ENCODE results near the gene TAS2R46.
"Not testable (repeated sequence)": the region's sequence is repeated elsewhere in the genome, so short reads cannot be mapped to it uniquely, and the experiment has no call there.

Gene TAS2R46

DNA sequence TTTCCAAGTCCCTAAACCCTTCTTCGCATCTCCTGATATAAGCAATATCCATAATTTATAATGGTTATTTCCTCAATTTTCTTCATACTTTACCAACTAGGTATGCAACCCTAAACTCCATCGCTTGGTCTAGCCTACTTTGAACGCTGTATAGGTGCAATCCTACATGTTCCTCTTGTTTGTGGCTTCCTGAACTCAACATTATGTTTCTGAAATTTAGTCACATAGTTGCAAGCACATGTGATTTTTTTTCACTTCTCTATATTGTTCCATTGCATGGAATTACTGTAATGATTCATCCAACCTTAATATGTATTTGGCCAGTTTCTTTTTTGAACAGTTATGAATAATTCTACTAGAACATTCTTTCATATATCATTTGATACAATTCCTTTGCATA, 28.1 kb downstream of the TAS2R46 start:
- DNase-seq = not testable (repeated sequence)

DNA sequence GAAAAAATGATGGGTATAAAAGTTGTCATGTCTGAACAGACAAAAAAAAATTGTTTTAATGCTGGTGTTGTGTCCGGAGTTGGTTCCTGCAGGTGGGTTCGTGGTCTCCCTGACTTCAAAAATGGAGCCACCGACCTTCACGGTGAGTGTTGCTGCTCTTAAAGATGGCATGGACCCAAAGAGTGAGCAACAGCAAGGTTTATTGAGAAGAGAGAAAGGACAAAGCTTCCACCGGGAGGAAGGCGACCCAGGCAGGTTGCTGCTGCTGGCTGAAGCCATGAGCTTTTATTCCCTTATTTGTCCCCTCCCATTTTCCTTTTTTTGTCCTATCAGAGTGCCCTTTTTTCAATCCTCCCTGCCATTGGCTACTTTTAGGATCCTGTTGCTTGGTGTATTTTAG, 30.8 kb downstream of the TAS2R46 start, which contains the start of gene TAS2R31:
Gene TAS2R31 (minus strand): TSS at position 101 of the 400 bp plus-strand sequence. CDS start 72 bp downstream, at position 29.
- no peak for DNase-seq

DNA sequence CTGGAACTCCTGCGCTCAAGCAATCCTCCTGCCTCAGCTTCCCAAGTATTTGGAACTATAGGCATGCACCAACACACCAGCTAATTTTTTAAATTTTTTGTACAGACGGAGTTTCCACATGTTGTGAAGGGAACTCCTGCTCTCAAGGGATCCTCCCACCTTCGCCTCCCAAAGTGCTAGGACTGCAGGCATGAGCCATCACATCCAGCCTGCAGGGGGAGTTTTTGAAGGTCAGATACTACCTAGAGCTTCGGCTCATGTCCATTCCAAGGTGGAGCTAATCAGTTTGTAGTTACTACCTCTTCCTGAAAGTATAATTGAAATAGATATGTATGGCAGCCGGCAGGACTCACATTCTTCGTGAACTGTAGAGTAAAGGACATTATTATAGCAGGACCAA, 36.0 kb downstream of the TAS2R46 start:
- no peak for DNase-seq

DNA sequence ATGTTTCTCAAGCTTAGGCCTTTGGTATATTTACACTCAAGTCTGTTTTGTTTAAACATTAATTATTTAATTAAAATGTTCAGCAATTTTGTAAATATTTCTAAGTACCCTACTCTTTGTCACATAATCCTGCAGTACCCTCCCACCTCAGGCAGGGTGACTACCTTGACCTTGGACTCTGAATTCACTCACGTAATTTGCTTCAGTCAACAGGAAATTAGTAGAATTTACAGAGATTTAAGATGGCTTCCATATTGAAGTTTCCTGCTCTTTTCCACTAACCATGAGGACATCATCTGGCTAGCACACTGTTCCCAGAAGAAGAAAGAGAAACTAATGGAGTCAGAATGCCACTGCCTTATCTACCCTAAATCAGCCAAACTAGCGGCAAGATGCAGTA, 38.7 kb downstream of the TAS2R46 start:
- DNase-seq = no peak

DNA sequence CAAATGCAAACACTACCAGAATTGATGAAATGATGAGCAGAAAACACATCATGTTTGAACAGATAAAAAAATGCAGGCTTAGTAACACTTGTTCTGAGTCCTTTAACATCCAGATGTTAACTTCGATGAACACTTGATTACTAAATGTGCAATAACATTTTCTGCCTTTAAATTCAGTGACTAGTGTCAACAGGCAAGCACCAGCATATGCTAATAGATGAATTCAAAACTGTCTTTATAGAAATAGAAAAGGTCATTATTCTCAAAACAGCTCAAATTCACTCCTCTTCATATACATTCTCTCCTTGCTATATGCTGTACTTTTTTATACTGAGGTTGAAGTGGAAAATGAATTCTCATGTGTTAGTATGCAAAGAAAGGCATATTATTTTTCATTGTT, 39.6 kb downstream of the TAS2R46 start, which contains the start of gene TAS2R19:
Gene TAS2R19 (minus strand): TSS at position 101 of the 400 bp plus-strand sequence. CDS start 49 bp downstream, at position 52.
- no peak for DNase-seq

DNA sequence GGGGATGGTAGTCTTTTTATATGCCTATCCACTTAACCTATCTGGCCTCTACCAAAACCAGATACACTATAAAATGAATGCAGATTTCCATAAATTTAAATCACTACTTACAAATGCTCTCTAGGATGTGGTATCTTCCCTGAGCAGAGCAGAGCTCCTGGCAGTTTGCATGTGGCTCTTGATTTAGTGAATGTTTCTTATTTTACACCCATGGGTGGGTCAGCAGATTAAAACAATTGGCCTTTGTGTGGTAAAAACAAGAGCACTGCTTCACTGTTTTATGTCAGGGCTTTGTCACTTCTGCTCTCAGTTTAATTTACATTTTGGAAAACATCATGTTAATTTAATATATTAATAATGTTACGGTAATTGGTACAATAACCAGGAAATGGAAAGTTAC, 45.2 kb downstream of the TAS2R46 start:
- DNase-seq = no peak

DNA sequence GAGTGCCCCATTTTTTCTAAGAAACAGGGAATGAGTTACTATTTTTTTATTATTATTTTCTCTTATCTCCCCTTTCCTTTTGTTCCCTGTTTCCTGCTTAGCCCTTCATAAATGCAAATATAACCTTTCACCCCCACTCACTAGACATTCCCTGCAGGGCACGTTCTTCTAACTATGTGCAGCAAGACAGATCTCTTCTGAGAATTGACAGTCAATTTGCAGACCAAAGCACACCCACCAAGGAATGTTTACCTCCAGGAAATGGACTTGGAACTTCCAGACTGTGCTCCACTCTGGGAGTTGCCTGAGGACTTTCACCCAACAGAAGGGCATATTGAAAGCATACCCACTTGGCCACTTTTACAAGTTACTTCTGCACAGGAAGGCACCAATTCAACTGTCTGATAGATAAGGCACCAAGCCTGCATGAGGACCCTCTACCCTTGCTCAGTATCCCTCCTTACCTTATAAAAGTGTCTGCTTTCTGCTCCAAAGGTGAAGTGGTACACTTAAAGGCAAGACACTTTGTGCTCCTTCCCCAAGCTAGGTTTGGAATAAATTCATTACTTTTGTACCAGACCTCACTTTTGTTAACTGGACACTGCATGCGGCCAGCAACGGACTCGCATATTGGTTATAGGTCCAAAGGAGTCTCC, 46.2 kb downstream of the TAS2R46 start:
- DNase-seq = no peak

DNA sequence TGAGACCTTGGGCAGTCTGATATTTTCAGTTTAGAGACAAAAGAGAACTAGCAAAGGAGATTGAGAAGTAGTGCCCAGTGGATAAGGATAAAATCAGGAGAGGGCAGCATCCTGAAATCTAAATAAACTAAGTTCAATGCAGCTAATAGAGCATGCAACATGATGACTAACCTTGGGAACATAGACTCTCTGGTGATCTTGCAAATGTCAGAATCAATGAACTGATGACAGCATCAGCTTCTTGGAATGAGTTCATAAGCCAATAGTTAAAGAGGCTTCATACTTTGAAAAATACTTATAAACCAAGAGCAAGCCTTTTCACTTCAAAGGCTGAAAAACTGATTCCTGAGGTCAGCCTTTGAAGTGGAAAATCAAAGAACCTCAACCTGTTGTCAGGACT, 47.9 kb downstream of the TAS2R46 start:
- no peak for DNase-seq

Data from NCI-H1417 treated with DMSO at 0.1 percent for 48 hours (cell line).